ENCODE data around the gene KRAS. TPM values are rescaled to one million over a fixed set of nuclear protein-coding genes. Genes with fewer than 3 reads are reported as not detected.

KRAS gene
- total RNA-seq, 1 donor from 2014 or later: 10.8 TPM

- no peaks in the 10 kb centered on the region for H3K36me3 ChIP-seq
- intact Hi-C loops (cut with micrococcal nuclease): no loop called here
- H3K27me3 ChIP-seq (ENCODE audit: low read depth): no peaks in the 10 kb centered on the region
- H3K4me3 ChIP-seq: no peak overlapping the region
- no peaks in the 10 kb centered on the region for H3K9me3 ChIP-seq (replicated peaks)
- H3K4me1 ChIP-seq: no peaks in the 10 kb centered on the region
- H3K27ac ChIP-seq (replicated peaks): no peak overlapping the region
- no peak for DNase-seq
- no peak for TF ChIP-seq CTCF (IDR thresholded peaks at IDR 0.05; ENCODE audit: borderline replicate concordance)
Observed at GRCh38 chr12:25162866-25163265, 87.9 kb downstream of the KRAS start.

GRCh38 chr12:25156061-25156460 is 94.7 kb downstream of the KRAS start:
- no peak overlapping the region for H3K27ac ChIP-seq (replicated peaks)
- intact Hi-C loops (cut with micrococcal nuclease): no loop called here
- no peak for DNase-seq
- H3K4me1 ChIP-seq: peaks cover 6% of the 10 kb centered on the region
- H3K36me3 ChIP-seq: no peaks in the 10 kb centered on the region
- H3K4me3 ChIP-seq: no peak overlapping the region
- no peak for TF ChIP-seq CTCF (IDR thresholded peaks at IDR 0.05; ENCODE audit: borderline replicate concordance)
- no peaks in the 10 kb centered on the region for H3K9me3 ChIP-seq (replicated peaks)
- no peaks in the 10 kb centered on the region for H3K27me3 ChIP-seq (ENCODE audit: low read depth)

GRCh38 chr12:25155022-25155576 is 95.6 kb downstream of the KRAS start:
- H3K9me3 ChIP-seq (replicated peaks): no peaks in the 10 kb centered on the region
- peaks cover 6% of the 10 kb centered on the region for H3K4me1 ChIP-seq
- no peaks in the 10 kb centered on the region for H3K27me3 ChIP-seq (ENCODE audit: low read depth)
- H3K27ac ChIP-seq (replicated peaks): no peak overlapping the region
- intact Hi-C loops (cut with micrococcal nuclease): no loop called here
- H3K36me3 ChIP-seq: no peaks in the 10 kb centered on the region
- no peak for DNase-seq
- H3K4me3 ChIP-seq: no peak overlapping the region
- TF ChIP-seq CTCF (IDR thresholded peaks at IDR 0.05; ENCODE audit: borderline replicate concordance): peak; percentile 66

Other genes starting within 250 kb of the KRAS start
- 1.1 TPM for gene DNAI7, start 55.8 kb downstream of the KRAS start, total RNA-seq
- 71.5 TPM for gene ETFRF1, start 55.7 kb downstream of the KRAS start, total RNA-seq

Data from left ventricle myocardium inferior (tissue), 1 donor.